Transverse colon (tissue), 4 donors: ENCODE measurements around the gene AKAP6. TPM values are rescaled to one million over a fixed set of nuclear protein-coding genes. Genes with fewer than 3 reads are reported as not detected.

Experiments
- DNase-seq: peaks from one replicate; pipeline ENCODE4 v3.0.0-alpha.2; 2019
- H3K27ac ChIP-seq, 4 donors: fragments of 200-600 bp; sonication (generic); 2 replicates each; pipeline ENCODE4 v1.5.1; 2016 to 2018; ENCODE audit warnings: inconsistent platforms in 4 of 4
- H3K27me3 ChIP-seq: fragments of 200-600 bp; sonication (generic); 2 replicates; pipeline ENCODE4 v1.5.1; 2017; ENCODE audit warnings: inconsistent platforms
- H3K36me3 ChIP-seq, 4 donors: fragments of 200-600 bp; sonication (generic); 2 replicates each; pipeline ENCODE4 v1.5.1; 2017 to 2019; ENCODE audit warnings: inconsistent platforms in 4 of 4
- H3K4me1 ChIP-seq, 4 donors: fragments of 200-600 bp; sonication (generic); 2 replicates each; pipeline ENCODE4 v1.5.1; 2017 to 2020; ENCODE audit warnings: inconsistent platforms in 4 of 4
- H3K4me3 ChIP-seq, 4 donors: fragments of 200-600 bp; sonication (generic); 1 replicate in 1 of 4; 2 replicates in 3 of 4; pipeline versions ENCODE4 v1.5.1 to v1.6.1; 2017 to 2019; ENCODE audit warnings: inconsistent platforms in 4 of 4
- H3K9me3 ChIP-seq, 2 donors: fragments of 200-600 bp; sonication (generic); 2 replicates each; pipeline ENCODE4 v1.5.1; 2017 to 2019; ENCODE audit warnings: inconsistent platforms in 2 of 2
- CTCF ChIP-seq, 5 experiments: fragments of 200-600 bp in 3 of 5; fragments of 450-650 bp in 2 of 5; sonication (generic) in 3 of 5; IDR thresholded peaks; 1 replicate in 2 of 5; 2 replicates in 3 of 5; pipeline ENCODE4 v1.5.1; 2016 to 2017; ENCODE audit warnings: antibody characterized with exemption in 5 of 5, inconsistent platforms in 3 of 5, mild to moderate bottlenecking in 2 of 5, moderate library complexity in 1 of 5
- EP300 ChIP-seq: sonication (generic); formaldehyde crosslinking; IDR thresholded peaks from one replicate; pipeline ENCODE4 v1.6.1; 2017; ENCODE audit warnings: antibody characterized with exemption, low read depth
- POLR2A ChIP-seq: fragments of 450-650 bp; IDR thresholded peaks from one replicate; pipeline ENCODE4 v1.6.1; 2016; ENCODE audit warnings: antibody characterized with exemption, mild to moderate bottlenecking, moderate library complexity
- POLR2AphosphoS5 ChIP-seq, 3 donors: sonication (generic); formaldehyde crosslinking; IDR thresholded peaks; one replicate each; pipeline ENCODE4 v1.6.1; 2016; ENCODE audit warnings: antibody characterized with exemption in 3 of 3
- WGBS, 2 donors: methylation state at CpG; one replicate each; pipeline ENCODE4 v1.1.5; 2018; ENCODE audit warnings: low coverage in 1 of 2; 5-methylcytosine and 5-hydroxymethylcytosine counted together
- in situ Hi-C, 4 donors: fragments of 200-750 bp; cut with MboI; loops; one replicate each; pipeline versions ENCODE4 v1.15.0 to v1.15.1; 2017; ENCODE audit warnings: low sequenced_read_pairs in 3 of 4, low pct_ligation_motif_present in 1 of 4, low pct_unique_long_range_greater_than_20kb in 1 of 4
- intact Hi-C: fragments of 100-400 bp; cut with DNase I; formaldehyde crosslinking; loops from one replicate; pipeline ENCODE4 v1.15.1; 2023; ENCODE audit warnings: low total_unique reads
- total RNA-seq, 4 donors: library from RNA; depleted of rRNA; stranded (reverse); fragments of >200 nt; gene quantifications; one replicate each; pipeline ENCODE4 v1.1.0, GENCODE V29; 2016

AKAP6 gene
- total RNA-seq, 4 donors from 2014 or later = 6.3 to 16.7 (median 9.7) TPM

- intact Hi-C loops = no loop called here
- Histone ChIP-seq H3K27ac (peak overlapping the region in 1 of 4 donors; percentile 79), H3K36me3 (no peaks in the 10 kb centered on the region), H3K9me3 (no peaks in the 10 kb centered on the region), H3K4me1 (peaks cover 0 to 8% (median 3%) of the 10 kb centered on the region in 4 donors), H3K4me3 (no peak overlapping the region), H3K27me3 (no peaks in the 10 kb centered on the region)
- TF ChIP-seq CTCF (IDR thresholded peaks at IDR 0.05) (no peak), POLR2AphosphoS5 (IDR thresholded peaks at IDR 0.05) (no peak), POLR2A (no peak), EP300 (no peak)
- DNase-seq = no peak
- WGBS, 2 donors = 66 to 80% methylated on average over 1 of the region's 1 CpG
- in situ Hi-C loops = loop anchor here in 3 of 4 donors (10.0 to 25.0 kb wide), 3 partner anchors 304 to 1753 kb away; no protein-coding TSS in a partner anchor
These were observed 229.9 kb downstream of the AKAP6 start for GRCh38 chr14:32559048-32559447.

GRCh38 chr14:32559590-32559989 lies 230.5 kb downstream of the AKAP6 start:
- H3K9me3 ChIP-seq = no peaks in the 10 kb centered on the region
- no peak for TF ChIP-seq POLR2A
- no peak for TF ChIP-seq POLR2AphosphoS5 (IDR thresholded peaks at IDR 0.05)
- no peak for TF ChIP-seq CTCF (IDR thresholded peaks at IDR 0.05)
- no peak for TF ChIP-seq EP300
- in situ Hi-C loops = loop anchor here in 3 of 4 donors (10.0 to 25.0 kb wide), 3 partner anchors 305 to 1753 kb away; no protein-coding TSS in a partner anchor
- no peak for DNase-seq
- H3K36me3 ChIP-seq = no peaks in the 10 kb centered on the region
- peaks cover 0 to 11% (median 4%) of the 10 kb centered on the region in 4 donors for H3K4me1 ChIP-seq
- H3K27me3 ChIP-seq = no peaks in the 10 kb centered on the region
- 55 to 59% methylated on average over 1 of the region's 1 CpG for WGBS, 2 donors
- no peak overlapping the region for H3K4me3 ChIP-seq
- peak overlapping the region in 3 of 4 donors; percentile 49 to 79 (median 52) for H3K27ac ChIP-seq
- intact Hi-C loops = no loop called here

GRCh38 chr14:32560209-32560857 lies 231.2 kb downstream of the AKAP6 start:
- no peak overlapping the region for H3K4me3 ChIP-seq
- H3K9me3 ChIP-seq = no peaks in the 10 kb centered on the region
- DNase-seq = peak; percentile 57
- WGBS, 2 donors = 22 to 23% methylated on average over 9 of the region's 9 CpGs
- peaks cover 3 to 18% (median 10%) of the 10 kb centered on the region in 4 donors for H3K4me1 ChIP-seq
- no peaks in the 10 kb centered on the region for H3K27me3 ChIP-seq
- H3K27ac ChIP-seq = peak overlapping the region; percentile 48 to 79 (median 63)
- intact Hi-C loops (no loop called here), in situ Hi-C loops (loop anchor here in 2 of 4 donors (25.0 kb wide), 2 partner anchors 1048 to 1752 kb away; no protein-coding TSS in a partner anchor)
- TF ChIP-seq POLR2AphosphoS5 (IDR thresholded peaks at IDR 0.05) (peak in 1 of 3 donors; percentile 21), CTCF (IDR thresholded peaks at IDR 0.05) (peak; percentile 83 to 92 (median 88)), POLR2A (no peak), EP300 (no peak)
- H3K36me3 ChIP-seq = no peaks in the 10 kb centered on the region

- Histone ChIP-seq H3K4me3 (no peak overlapping the region), H3K27me3 (no peaks in the 10 kb centered on the region), H3K4me1 (peaks cover 3 to 25% (median 14%) of the 10 kb centered on the region in 4 donors), H3K27ac (peak overlapping the region; percentile 48 to 79 (median 63)), H3K36me3 (no peaks in the 10 kb centered on the region), H3K9me3 (no peaks in the 10 kb centered on the region)
- 29 to 56% methylated on average over 1 of the region's 1 CpG for WGBS, 2 donors
- in situ Hi-C loops = loop anchor here in 2 of 4 donors (25.0 kb wide), 2 partner anchors 1049 to 1751 kb away; no protein-coding TSS in a partner anchor
- intact Hi-C loops = no loop called here
- TF ChIP-seq CTCF (IDR thresholded peaks at IDR 0.05) (no peak), EP300 (peak; percentile 78), POLR2AphosphoS5 (IDR thresholded peaks at IDR 0.05) (peak; percentile 80 to 93 (median 86))
- no peak for DNase-seq
These were observed 232.4 kb downstream of the AKAP6 start for GRCh38 chr14:32561520-32561919.
